Endothelial cell of hepatic sinusoid (primary cell): ENCODE results near the gene BTBD9.

ENCODE experiments used
- in situ Hi-C: cut with HindIII; loops from 2 replicates; pipeline ENCODE4 v1.10.0; 2017; ENCODE audit warnings: low sequenced_read_pairs

BTBD9 gene

DNA sequence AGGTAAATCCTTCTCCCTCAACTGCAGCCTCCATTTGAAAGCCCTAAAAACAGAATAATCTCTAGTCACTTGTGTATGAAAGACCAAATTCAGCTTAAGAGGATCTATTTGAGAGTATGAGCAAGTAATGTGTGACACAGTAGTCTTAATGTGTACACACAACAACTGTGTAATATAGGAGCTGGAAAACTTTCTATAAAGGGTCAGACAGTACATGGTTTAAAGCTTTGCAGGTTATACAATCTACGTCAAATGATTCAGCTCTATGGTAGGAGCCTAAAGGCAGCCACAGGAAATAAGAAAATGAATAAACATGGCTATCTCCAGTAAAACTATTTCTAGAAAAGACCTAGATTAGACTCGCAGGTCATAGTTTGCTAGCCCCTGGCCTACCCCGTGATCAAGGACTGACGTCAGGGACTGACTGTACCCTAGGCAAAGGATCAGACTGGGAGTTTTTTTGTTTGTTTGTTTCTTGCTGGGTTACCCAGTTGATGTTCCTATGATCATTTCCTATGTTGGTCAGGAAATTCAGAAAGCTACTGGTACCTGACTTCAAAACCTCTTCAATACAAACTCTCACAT, 39.7 kb downstream of the BTBD9 start:
- in situ Hi-C loops = no loop called here

DNA sequence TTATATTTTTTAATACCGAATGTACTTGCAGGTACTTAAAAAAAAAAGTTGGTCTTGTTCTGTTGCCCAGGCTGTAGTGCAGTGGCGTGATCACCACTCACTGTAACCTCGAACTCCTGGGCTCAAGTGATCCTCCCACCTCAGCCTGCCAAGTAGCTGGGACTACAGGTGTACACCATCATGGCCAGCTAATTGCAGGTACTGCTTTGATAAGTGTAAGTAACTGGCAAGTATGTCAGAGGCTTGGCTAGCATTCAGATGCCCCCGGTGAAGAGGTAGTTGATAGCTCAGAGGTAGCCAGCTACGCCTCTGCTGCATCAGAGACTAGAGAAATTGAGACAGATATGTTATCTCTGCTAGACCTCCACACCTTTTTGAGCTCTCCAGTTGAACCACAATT, 40.5 kb downstream of the BTBD9 start:
- in situ Hi-C loops = no loop called here

DNA sequence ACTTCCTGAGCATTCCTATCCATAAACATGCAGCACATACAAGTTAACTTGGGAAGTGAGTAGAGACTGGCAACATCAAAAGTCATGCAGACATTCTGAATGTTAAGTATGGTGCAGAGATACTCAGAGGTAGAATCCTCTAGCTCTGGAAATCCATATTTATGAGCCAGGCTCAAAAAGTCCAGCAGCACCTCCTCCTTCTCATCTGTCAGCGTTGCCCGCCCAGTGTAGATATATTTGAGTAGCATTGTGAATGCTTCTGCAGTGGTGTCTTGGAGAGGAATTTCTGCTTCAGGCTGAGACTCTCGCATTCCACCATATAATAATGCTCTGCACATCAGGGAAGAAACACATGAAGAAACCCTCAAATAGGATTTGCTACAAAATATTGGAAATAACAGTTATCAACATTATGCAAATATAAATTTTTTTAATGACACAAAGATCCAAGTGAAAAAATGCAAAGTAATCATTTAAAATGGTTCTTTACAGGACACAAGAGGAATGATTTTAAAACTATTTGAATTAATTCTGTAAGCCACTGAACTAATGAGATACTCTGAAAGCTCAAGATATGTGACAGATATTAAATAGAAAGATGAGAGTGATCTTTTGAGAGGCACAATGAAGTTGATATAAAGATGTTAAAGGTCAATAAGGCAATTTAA, 45.6 kb downstream of the BTBD9 start:
- in situ Hi-C loops = no loop called here

DNA sequence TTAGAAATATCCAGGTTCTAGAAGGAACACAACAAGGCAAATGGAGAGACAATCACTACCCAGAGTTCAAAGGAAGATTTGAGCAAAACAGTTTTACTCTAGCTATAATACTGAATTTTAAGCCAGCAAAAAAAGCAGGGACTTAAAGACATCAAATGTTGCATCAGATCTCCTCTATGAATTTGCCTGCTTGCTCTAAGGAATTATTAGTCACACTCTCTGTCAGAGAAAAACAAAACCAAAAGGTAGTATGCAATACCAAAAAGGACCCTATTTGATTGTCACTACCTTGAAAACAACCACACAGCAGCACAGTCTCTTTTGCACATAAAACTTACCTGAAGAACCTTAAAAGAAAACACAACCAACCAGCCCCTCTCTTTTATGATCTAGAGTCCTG, 46.3 kb downstream of the BTBD9 start:
- in situ Hi-C loops = no loop called here

DNA sequence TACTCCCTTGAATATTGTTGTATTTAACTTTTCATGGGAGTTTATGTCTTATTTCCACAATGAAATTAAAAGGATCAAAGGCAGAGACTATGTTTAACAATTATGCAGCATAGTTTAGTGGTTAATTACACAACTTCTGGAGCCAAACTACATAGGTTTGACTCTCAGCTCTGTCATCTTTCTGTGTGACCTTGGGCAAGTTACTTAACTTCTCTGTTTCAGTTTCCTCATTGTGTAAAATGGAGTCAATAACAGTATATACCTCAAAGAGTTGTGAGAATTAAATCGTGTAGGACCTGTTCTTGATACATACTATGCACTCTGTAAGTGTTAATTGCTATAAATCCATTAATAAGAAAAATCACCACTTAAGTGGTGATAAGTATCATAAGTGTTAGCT, 48.3 kb downstream of the BTBD9 start:
- in situ Hi-C loops = no loop called here

DNA sequence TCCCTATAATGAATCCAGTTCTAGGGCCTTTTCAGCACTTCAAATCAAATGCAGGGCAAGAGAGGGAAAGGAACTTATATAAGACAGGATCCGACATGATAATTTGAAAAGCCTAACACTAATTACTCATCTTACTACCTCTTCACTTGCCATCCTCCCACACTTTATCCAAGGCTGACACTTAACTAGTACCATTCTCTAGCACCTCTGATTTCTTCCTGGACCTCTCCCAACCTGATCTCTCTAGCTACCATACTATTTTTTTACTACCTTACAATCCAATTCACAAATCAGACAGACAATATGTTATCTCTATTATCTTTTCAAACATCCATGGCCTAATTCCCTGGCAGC, 50.4 kb downstream of the BTBD9 start:
- in situ Hi-C loops = no loop called here

DNA sequence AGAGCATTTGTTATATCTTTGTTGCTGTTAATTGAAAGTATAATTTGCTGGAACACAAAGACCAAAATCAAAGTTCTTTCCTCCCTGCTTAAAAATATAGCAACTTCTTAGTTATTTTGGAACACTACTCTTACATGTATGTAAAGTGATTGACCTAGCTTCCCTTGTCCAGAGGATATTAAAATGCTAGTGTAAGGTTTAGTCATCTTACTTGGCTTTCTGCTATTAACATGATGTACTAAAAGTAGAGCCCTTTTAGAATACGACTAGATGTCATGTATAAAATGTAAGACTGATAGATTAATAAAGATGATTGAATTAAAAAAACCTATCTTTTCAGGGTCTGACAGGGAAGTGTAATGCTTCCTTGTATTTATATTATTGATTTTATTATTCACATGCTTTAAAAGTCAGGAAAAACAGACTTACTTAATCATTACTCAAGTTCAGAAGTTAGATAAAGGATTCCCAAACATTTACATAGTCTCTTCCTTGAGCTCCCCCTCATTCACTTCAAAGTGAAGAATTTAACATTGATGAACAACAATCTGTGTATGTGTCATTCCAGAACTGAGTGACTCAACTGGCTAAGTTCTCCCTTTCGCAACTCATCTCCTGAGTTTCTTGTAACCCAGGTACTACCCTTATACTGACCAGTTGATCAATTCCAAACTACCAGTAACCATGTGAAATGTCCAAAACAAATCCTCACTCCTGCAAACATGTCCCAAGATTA, 50.9 kb downstream of the BTBD9 start:
- in situ Hi-C loops = no loop called here

DNA sequence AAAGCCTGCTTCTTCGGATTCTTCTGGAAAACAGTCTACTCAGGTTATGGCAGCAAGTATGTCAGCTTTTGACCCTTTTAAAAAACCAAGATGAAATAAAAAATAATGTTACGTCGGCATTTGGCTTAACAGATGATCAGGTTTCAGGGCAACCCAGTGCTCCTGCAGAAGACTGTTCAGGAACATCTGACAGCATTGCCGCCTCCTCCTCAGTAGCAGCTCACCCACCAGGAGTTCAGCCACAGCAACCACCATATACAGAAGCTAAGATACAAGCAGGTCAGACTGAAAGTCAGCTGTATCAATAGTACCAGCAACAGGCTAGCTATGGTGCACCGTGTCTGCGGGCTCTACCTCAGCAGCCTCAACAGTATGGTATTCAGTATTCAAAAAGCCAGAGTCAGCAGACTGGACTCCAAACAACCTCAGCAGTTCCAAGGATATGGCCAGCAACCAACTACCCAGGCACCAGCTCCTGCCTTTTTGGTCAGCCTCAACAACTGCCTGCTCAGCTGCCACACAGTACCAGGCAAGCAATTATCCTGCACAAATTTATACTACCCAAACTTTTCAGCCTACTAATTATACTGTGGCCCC, 51.9 kb downstream of the BTBD9 start:
- in situ Hi-C loops = no loop called here

DNA sequence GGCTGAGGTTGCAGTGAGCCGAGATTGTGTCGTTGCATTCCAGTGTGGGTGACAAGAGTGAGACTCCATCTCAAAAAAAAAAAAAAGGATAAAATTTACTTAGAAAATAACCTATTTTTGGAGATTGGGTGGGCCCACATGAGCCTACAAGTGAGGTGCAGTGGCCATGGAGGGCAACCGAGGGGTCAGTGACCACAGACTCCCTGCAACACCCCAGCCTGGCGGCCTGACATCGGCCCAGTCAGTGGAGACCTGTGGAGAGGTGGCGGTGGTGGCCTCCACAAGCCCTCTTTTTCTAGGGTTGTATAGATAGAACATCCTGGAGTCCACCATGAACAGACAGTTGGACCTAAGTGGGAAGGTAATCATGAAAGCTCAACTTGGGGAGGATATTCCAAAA, 52.7 kb downstream of the BTBD9 start:
- in situ Hi-C loops = no loop called here

DNA sequence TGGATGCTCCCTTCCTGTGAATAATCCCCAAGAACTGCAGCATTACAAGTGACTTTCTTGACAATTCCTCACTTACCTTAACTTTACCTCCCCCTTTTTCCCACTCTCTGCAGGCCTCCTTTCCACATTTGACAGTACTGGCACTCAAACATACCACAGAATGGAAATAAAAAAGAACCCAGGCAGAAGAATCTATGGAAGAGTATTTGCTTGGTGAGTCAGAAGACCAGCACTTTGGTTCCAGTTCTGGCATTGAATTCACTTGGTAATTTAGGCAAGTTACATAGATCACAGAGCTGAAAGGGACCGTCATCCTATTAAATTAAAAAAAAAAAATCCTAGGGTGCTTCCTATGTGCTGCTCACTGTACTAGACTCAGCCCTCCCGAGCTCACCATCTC, 55.0 kb downstream of the BTBD9 start:
- in situ Hi-C loops = no loop called here

DNA sequence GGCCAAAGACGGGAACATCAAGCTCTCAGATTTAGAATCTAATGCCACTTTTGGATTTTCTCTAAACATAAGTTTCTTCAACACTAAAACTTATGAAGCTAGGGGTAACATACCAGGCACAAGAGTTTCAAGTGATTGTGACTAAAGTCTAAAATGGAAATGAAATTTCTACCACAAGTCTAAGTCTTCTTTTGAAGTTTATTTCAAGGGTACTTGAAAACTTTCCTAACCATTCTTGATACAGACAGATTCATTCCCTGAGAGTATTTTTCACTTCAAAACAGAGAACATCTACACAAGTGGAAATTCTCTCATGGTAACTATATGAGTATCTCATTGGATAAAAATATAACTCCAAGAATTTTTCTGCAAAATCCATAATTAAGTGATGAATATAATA, 56.2 kb downstream of the BTBD9 start:
- in situ Hi-C loops = no loop called here

DNA sequence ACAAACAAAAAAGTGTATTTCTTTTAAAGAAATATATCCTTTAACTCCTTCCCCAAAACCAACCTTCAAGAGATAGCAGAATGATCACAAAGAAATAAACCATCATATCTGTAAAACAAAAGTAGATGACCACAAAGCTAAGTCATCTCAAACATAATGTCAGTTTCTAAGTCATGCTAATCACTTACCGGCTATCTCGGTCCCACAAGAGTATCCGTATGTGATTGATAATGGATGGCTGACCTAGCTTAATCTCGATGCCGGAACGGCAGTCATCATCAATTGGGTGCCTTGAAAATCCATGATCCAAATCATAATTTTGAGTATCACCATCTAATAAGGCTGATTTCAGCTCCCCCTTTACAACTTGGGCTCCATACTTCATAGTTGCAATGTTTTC, 59.7 kb downstream of the BTBD9 start:
- in situ Hi-C loops = no loop called here

DNA sequence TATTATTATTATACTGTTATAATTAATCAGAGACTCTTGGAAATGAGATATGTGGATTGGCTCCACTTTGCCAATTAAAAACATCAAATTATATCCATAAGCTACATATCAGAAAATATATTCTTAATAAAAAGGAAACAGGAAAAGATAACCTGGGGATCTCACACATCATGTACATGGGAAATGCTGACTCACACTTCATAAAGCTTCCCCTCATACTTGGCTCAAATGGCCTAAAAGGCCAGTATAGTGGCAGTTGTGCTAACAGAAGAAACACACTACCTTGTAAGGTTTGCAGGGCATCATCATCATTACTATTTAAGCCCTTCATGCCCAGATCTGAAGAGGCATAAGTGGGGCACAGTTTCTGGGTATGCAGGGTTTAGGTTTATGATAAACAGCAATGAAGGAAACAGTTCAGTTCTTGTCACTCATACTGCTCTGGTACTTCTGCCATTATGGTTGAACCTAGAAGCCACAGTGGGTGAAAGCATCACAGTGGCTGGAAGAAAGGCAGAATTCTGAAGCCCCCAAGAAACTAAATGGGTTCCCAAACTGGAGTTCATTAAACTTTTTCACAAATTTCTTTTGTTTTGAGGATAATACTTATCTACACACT, 60.6 kb downstream of the BTBD9 start:
- in situ Hi-C loops = no loop called here

DNA sequence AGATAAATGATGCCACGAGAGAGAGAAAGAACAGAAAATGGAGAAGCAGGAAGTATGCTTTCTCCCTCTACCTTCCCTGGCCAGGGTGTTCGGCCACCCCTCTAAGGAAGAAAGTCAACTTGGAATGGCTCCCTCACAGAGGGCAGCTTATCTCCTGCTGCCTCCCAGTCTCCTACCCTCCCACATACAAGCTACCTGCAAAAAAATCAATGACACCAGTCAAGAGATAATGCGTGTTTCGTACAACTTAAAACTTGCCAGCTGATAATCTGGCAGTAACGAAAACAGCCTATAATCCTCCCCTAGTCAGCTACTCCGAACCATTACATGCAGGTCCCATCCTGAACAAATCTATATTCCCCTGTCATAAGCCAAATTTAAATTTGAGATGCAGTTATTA, 61.7 kb downstream of the BTBD9 start:
- in situ Hi-C loops = no loop called here

DNA sequence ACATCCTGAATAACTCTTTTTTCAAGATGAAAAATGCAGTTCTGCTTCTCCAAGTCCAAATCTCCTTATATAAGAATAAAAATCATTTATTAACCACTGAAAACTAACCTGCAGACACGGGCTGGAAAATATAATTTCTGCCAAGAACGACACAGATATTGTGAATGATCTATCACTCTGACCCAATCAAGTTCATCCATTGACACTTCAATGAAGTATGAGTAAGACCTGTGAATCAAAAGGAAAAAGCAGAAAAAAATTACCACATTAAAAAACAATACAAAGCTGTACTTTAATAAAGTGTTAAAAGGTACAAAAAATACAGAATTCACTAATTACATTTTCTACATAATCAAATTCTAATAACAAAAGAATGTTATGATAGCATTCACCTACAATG, 62.2 kb downstream of the BTBD9 start:
- in situ Hi-C loops = no loop called here

DNA sequence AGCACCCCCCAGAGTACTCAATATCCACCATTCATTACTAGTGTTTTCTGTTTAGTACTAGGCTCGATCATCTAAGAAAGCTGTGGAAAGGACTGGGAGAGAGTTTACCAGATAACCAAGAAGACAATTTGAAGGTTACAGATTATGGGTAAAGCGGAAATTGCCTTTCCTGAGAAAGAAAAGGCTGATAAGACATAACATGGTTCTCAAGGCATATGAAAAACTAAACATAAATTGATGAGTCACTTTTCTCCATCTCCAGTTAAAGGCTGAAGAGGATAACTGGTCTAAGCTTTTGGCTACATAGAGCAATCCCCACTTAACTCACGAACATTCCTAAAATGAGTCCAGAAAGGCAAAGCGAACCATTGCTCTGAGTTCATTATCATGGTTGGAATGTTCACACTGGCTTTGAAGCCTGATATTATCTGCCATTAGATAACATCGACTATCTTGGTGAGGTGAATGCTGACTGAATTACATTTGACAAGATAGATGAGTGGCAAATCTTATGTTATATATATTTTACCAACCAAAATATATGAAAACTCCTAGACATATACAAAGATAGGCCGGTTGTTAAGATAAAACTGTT, 65.8 kb downstream of the BTBD9 start:
- in situ Hi-C loops = no loop called here

DNA sequence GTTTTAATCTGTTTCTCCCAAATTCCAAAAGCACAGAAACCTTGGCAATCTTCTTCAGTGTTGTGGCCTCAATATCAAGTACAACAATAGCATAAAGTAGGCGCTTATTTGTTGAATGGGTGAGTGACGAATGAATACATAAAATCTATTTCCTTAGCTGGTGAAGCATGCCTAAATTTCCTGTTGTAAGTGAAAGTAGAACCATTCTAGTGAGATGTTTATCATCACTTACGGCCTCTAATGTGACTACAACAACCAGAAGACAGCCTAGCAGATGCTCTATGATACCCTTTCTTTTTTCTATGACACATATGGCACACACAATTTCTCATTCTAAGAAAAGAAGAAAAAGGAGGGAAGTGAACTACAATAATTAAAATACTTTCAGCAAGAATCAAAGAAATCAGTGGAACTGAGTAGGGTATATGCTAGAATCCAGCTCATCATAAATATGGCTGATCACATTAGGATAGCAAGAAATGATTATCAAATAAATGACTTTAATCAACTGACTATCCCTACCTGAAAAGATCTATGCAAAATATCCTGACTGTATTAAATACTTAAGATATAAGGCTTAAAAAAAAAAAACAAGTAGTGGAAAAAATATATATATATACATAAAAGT, 67.4 kb downstream of the BTBD9 start:
- in situ Hi-C loops = no loop called here

DNA sequence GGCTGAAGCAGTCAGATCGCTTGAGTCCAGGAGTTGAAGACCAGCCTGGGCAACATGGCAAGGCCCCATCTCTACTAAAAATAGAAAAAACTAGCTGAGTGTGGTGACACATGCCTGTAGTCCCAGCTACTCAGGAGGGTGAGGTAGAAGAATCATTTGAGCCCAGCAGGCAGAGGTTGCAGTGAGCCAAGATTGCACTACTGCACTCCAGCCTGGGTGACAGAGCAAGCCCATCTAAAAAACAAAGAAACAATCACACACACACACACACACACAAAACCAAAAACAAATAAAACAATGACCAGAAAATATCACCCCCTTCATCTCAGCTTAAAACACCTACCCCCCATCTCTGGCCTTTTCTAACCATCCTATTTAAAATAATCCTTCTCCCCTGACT, 68.0 kb downstream of the BTBD9 start:
- in situ Hi-C loops = no loop called here

DNA sequence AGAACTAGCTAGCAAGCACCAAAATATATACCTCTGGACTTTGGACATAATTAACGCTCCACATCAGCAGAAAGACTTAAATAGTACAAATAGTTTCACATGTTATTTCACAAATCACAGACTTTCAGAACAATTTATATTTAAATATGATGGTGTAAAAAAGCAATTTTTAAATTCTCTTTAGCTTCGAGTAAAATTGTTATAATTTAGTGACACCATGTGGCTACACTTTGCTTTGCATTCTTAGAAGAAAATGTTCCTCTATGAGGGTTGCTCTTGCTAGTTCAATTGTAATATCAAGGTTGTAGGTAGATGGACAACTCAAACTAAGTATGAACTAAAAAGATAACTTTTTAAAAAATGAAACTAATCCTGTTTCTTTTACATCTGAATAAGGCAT, 69.0 kb downstream of the BTBD9 start:
- in situ Hi-C loops = no loop called here

DNA sequence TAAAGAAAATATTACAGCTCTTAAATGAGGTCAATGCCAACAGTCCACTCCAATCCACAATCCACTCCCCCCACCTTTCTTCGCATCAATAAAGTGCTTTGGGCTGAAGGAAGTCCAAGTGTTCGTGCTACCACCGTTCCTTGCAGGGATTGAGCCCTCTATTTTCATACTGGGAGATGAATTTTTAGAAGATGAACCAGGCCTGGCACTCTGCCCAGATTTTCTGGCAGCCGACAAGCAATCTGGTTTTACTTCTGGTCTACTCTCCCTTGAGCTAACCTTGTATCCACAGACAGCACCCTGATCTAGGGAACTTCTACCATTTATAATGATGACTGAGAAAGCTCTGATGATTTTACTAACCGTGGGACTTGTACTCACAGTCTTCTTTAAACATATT, 72.3 kb downstream of the BTBD9 start:
- in situ Hi-C loops = no loop called here
